Small intestine (tissue), 7 donors: Measurements from ENCODE around the gene MTSS2. TPM values are rescaled to one million over a fixed set of nuclear protein-coding genes. Genes with fewer than 3 reads are reported as not detected.

Experiments
- DNase-seq, 2 donors: peaks; one replicate each; pipeline versions ENCODE4 v3.0.0 to v3.0.0-alpha.2; 2013
- FAIRE-seq: peaks from 2 replicates; lab custom pipeline; 2012; peaks lifted over from hg19 to GRCh38; lab: Jason Lieb, UNC
- H3K27ac ChIP-seq, 3 donors: one replicate each; pipeline ENCODE4 v1.5.1; 2013; ENCODE audit warnings: low read length in 2 of 3, mild to moderate bottlenecking in 2 of 3, control low read depth in 1 of 3, inconsistent platforms in 1 of 3, low read depth in 1 of 3, moderate library complexity in 1 of 3
- H3K27me3 ChIP-seq, 3 donors: one replicate each; pipeline ENCODE4 v1.6.1; 2013; ENCODE audit warnings: low read length in 3 of 3, inconsistent platforms in 1 of 3; ENCODE audit not compliant: control insufficient read depth in 3 of 3, insufficient read depth in 3 of 3
- H3K36me3 ChIP-seq, 3 donors: one replicate each; pipeline ENCODE4 v1.6.1; 2013; ENCODE audit warnings: low read length in 3 of 3, inconsistent platforms in 1 of 3, low read depth in 1 of 3, mild to moderate bottlenecking in 1 of 3, moderate library complexity in 1 of 3; ENCODE audit not compliant: control insufficient read depth in 3 of 3, insufficient read depth in 2 of 3
- H3K4me1 ChIP-seq, 3 donors: one replicate each; pipeline ENCODE4 v1.6.1; 2013; ENCODE audit warnings: low read length in 2 of 3, inconsistent platforms in 1 of 3, low read depth in 1 of 3, mild to moderate bottlenecking in 1 of 3, moderate library complexity in 1 of 3; ENCODE audit not compliant: control insufficient read depth in 3 of 3, insufficient read depth in 2 of 3
- H3K4me3 ChIP-seq, 3 donors: one replicate each; pipeline ENCODE4 v1.5.1; 2013; ENCODE audit warnings: low read length in 3 of 3, control low read depth in 1 of 3, inconsistent platforms in 1 of 3, low read depth in 1 of 3, mild to moderate bottlenecking in 1 of 3, moderate library complexity in 1 of 3
- H3K9me3 ChIP-seq, 2 donors: one replicate each; pipeline ENCODE4 v1.6.1; 2013; ENCODE audit warnings: low read depth in 1 of 2, low read length in 1 of 2; ENCODE audit not compliant: control insufficient read depth in 2 of 2, insufficient read depth in 1 of 2
- WGBS, 3 donors: extraction: QIAGEN DNeasy Blood & Tissue Kit; methylation state at CpG; one replicate each; pipeline ENCODE4 v1.1.7; 2013; 5-methylcytosine and 5-hydroxymethylcytosine counted together
- polyA plus RNA-seq, 4 donors: library from polyadenylated mRNA; stranded (reverse) in 3 of 4; unstranded in 1 of 4; fragments of 200-250 nt in 3 of 4; fragments of 120-200 nt in 1 of 4; gene quantifications; one replicate each; pipeline versions ENCODE4 v1.2.1 to v1.2.3, GENCODE V29; 2013
- donor health status: healthy with polysubstance abuse.
- donor health status: control.
- donor health status: control.
- donor health status: Bipolar disorder and iron deficiency.
- donor health status: healthy.

The MTSS2 gene
- polyA plus RNA-seq, 4 donors = 2.9 to 15.2 (median 11.0) TPM

DNA sequence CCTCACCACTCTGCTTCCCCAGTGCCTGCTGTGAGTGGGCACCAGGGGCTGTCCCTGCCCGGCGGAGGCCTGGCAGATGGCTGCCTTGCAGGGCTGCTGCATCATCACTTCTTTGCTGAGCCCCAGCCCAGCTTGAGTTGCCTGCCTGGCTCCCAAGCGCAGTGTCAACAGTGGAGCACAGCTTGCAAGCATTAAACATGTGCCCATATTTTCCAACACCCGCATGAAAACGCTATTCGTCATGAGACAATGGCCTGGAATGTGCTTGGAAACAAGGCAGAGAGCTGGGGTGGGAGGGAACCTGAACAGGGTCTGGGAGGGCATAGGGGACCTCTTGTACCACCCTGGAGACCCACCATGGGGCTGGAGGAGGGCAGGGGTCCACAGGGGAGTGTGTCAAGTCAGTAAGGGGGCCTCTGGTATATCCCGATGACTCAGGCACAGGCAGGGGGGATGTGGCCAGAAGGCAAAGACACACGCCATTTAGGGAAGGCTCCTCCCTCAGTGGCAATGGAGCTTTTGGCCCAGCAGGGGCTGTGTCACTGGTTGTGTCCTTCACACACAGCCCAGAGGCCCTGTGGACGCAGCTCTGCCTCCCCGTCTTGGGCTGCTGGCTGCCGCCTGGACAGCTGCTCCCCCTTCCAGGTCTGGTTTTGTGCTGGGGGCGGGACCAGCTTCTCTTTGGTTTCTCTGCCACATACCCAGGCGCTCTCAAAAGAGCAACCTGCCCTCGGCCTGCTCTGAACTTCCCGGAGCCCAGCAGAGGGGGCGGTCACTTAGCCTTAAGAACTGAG lies 17.4 kb upstream of the MTSS2 start:
- FAIRE-seq (no peak), DNase-seq (no peak)
- peaks cover 0 to 77% (median 0%) of the 10 kb centered on the region in 3 donors for H3K36me3 ChIP-seq
- no peak overlapping the region for H3K4me3 ChIP-seq
- H3K27me3 ChIP-seq = no peaks in the 10 kb centered on the region
- 74 to 91% (median 91%) methylated on average over 16 of the region's 16 CpGs for WGBS, 3 donors
- H3K27ac ChIP-seq = peak overlapping the region in 2 of 3 donors; percentile 60 to 82
- H3K4me1 ChIP-seq = peaks cover 0 to 36% (median 2%) of the 10 kb centered on the region in 3 donors
- no peaks in the 10 kb centered on the region for H3K9me3 ChIP-seq

- Histone ChIP-seq H3K27me3 (no peaks in the 10 kb centered on the region), H3K27ac (peak overlapping the region in 2 of 3 donors; percentile 60 to 82), H3K4me3 (no peak overlapping the region), H3K36me3 (peaks cover 0 to 79% (median 0%) of the 10 kb centered on the region in 3 donors), H3K4me1 (peaks cover 0 to 42% (median 2%) of the 10 kb centered on the region in 3 donors), H3K9me3 (no peaks in the 10 kb centered on the region)
- FAIRE-seq = no peak
- WGBS, 3 donors = 72 to 83% (median 78%) methylated on average over 8 of the region's 8 CpGs
- no peak for DNase-seq
These were observed 16.8 kb upstream of the MTSS2 start for GRCh38 chr16:70702624-70703023.

- DNase-seq (no peak), FAIRE-seq (no peak)
- WGBS, 3 donors = 89 to 91% (median 91%) methylated on average over 8 of the region's 8 CpGs
- Histone ChIP-seq H3K9me3 (no peaks in the 10 kb centered on the region), H3K27ac (peak overlapping the region in 1 of 3 donors; percentile 35), H3K27me3 (no peaks in the 10 kb centered on the region), H3K36me3 (peaks cover 0 to 77% (median 0%) of the 10 kb centered on the region in 3 donors), H3K4me1 (peaks cover 0 to 48% (median 2%) of the 10 kb centered on the region in 3 donors), H3K4me3 (no peak overlapping the region)
These were observed 16.1 kb upstream of the MTSS2 start for GRCh38 chr16:70701998-70702397.

- H3K27me3 ChIP-seq = no peaks in the 10 kb centered on the region
- WGBS, 3 donors = 78 to 93% (median 89%) methylated on average over 9 of the region's 9 CpGs
- FAIRE-seq (no peak), DNase-seq (no peak)
- no peak overlapping the region for H3K4me3 ChIP-seq
- H3K9me3 ChIP-seq = no peaks in the 10 kb centered on the region
- H3K36me3 ChIP-seq = peaks cover 0 to 80% (median 0%) of the 10 kb centered on the region in 3 donors
- peaks cover 0 to 48% (median 5%) of the 10 kb centered on the region in 3 donors for H3K4me1 ChIP-seq
- peak overlapping the region in 1 of 3 donors; percentile 15 for H3K27ac ChIP-seq
These were observed 15.7 kb upstream of the MTSS2 start for GRCh38 chr16:70701596-70701995.

GRCh38 chr16:70701036-70701435 lies 15.2 kb upstream of the MTSS2 start:
- Histone ChIP-seq H3K27ac (peak overlapping the region in 1 of 3 donors; percentile 43), H3K4me1 (peaks cover 0 to 52% (median 7%) of the 10 kb centered on the region in 3 donors), H3K27me3 (no peaks in the 10 kb centered on the region), H3K36me3 (peaks cover 0 to 79% (median 0%) of the 10 kb centered on the region in 3 donors), H3K9me3 (no peaks in the 10 kb centered on the region), H3K4me3 (no peak overlapping the region)
- 76 to 89% (median 79%) methylated on average over 3 of the region's 3 CpGs for WGBS, 3 donors
- FAIRE-seq (no peak), DNase-seq (no peak)

GRCh38 chr16:70700101-70701020 lies 14.5 kb upstream of the MTSS2 start:
- H3K27me3 ChIP-seq = no peaks in the 10 kb centered on the region
- no peaks in the 10 kb centered on the region for H3K9me3 ChIP-seq
- peaks cover 0 to 53% (median 7%) of the 10 kb centered on the region in 3 donors for H3K4me1 ChIP-seq
- no peak overlapping the region for H3K4me3 ChIP-seq
- FAIRE-seq (no peak), DNase-seq (no peak)
- H3K27ac ChIP-seq = peak overlapping the region in 1 of 3 donors; percentile 43
- WGBS, 3 donors = 79 to 88% (median 85%) methylated on average over 29 to 30 of the region's 30 CpGs
- H3K36me3 ChIP-seq = peaks cover 0 to 76% (median 0%) of the 10 kb centered on the region in 3 donors

GRCh38 chr16:70699696-70700095 lies 13.8 kb upstream of the MTSS2 start:
- no peak overlapping the region for H3K4me3 ChIP-seq
- H3K9me3 ChIP-seq = no peaks in the 10 kb centered on the region
- H3K4me1 ChIP-seq = peaks cover 0 to 49% (median 5%) of the 10 kb centered on the region in 3 donors
- DNase-seq (no peak), FAIRE-seq (no peak)
- H3K36me3 ChIP-seq = peaks cover 0 to 78% (median 0%) of the 10 kb centered on the region in 3 donors
- H3K27ac ChIP-seq = no peak overlapping the region
- 89 to 95% (median 94%) methylated on average over 17 of the region's 17 CpGs for WGBS, 3 donors
- no peaks in the 10 kb centered on the region for H3K27me3 ChIP-seq

- H3K4me3 ChIP-seq = no peak overlapping the region
- H3K27me3 ChIP-seq = no peaks in the 10 kb centered on the region
- no peak overlapping the region for H3K27ac ChIP-seq
- H3K36me3 ChIP-seq = peaks cover 0 to 82% (median 0%) of the 10 kb centered on the region in 3 donors
- no peak for DNase-seq
- H3K4me1 ChIP-seq = peaks cover 0 to 46% (median 5%) of the 10 kb centered on the region in 3 donors
- 85 to 91% (median 89%) methylated on average over 10 of the region's 10 CpGs for WGBS, 3 donors
- FAIRE-seq = no peak
- no peaks in the 10 kb centered on the region for H3K9me3 ChIP-seq
These were observed 13.0 kb upstream of the MTSS2 start for GRCh38 chr16:70698901-70699300.
